ENCODE data around the gene CAPN10. TPM values are rescaled to one million over a fixed set of nuclear protein-coding genes. Genes with fewer than 3 reads are reported as not detected.

Gene CAPN10
- total RNA-seq, 4 donors from 2014 or later = 13.4 to 33.3 (median 14.5) TPM

DNA sequence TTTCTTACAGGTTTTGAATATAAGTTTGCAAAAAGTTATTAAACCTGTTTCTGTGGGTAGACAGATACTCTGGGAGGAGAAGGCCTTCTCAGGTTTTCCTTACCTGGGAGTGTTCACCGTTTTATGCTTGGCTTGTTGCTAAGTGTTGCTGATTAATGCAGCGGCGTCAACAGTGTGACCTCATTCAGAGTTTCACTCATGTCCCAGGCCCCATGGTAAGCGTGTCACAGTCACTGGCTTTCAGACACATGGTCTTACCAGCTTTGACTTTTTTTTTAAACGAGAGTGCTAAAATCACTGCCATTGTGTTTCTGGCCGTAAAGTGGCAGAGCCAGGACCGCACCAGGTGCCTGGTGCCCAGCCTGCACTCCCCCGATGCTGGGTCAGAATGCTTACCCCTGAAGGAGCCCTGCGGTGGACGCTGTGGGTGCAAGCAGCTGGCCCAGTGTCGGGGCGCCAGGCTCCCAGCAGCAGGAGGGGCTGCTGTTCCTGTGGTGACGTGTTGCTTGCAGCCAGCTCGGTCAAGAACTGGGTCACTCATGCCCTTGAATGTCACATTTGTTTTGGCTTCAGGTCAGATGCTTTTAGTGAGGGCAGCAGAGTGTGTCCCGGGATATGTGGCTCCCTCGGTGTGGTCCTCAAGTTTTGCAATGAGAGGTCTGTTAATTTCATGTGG lies 3.5 kb downstream of the CAPN10 start:
- no peak for TF ChIP-seq CTCF (IDR thresholded peaks at IDR 0.05; ENCODE audit: low read depth)

- TF ChIP-seq CTCF (IDR thresholded peaks at IDR 0.05; ENCODE audit: low read depth) = no peak
Measured at GRCh38 chr2:240590681-240591111, 4.2 kb downstream of the CAPN10 start.

- TF ChIP-seq CTCF (IDR thresholded peaks at IDR 0.05; ENCODE audit: low read depth) = no peak
Measured at GRCh38 chr2:240591226-240591625, 4.7 kb downstream of the CAPN10 start.

GRCh38 chr2:240591784-240592183 lies 5.2 kb downstream of the CAPN10 start:
- TF ChIP-seq CTCF (IDR thresholded peaks at IDR 0.05; ENCODE audit: low read depth) = no peak

- TF ChIP-seq CTCF (IDR thresholded peaks at IDR 0.05; ENCODE audit: low read depth) = no peak
Measured at GRCh38 chr2:240593026-240593702, 6.6 kb downstream of the CAPN10 start.

DNA sequence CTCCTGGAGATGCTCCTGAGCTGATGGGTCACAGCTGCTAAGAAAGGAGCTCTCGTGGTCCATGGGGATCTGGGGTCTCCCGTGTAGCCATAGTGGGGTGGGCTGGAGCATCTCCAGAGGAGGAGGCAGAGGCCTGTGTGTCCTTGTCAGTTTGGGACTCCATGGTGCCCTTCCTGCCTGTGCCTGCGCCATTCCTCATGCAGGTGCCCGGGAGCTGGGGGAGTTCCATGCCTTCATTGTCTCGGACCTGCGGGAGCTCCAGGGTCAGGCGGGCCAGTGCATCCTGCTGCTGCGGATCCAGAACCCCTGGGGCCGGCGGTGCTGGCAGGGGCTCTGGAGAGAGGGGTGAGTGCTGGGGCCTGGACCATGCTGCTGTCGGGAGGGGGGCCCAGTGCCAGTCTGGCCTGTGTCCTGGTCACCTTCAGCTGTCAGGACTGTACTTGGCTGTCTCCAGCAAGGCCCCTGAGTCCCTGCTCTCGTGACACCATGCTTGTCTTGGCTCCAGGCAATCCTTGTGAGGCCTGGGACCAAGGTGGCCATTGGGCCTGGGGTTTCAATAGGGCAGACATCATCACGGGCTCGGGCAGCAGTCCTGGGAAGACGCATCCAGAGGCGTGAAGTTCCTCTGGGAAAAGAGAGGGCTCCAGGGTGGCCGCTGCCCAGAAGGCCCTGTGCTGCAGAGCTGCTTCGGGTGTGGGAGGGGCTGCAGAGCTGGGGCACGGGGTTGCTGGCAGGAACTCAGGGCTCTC lies 7.3 kb downstream of the CAPN10 start:
- no peak for TF ChIP-seq CTCF (IDR thresholded peaks at IDR 0.05; ENCODE audit: low read depth)
